Neural progenitor cell (in vitro differentiated cells): Measurements from ENCODE around the gene POLR2L. TPM values are rescaled to one million over a fixed set of nuclear protein-coding genes. Genes with fewer than 3 reads are reported as not detected.

Experiments
- DNase-seq: peaks from one replicate; pipeline ENCODE4 v3.0.0-alpha.2; 2016; ENCODE audit warnings: low spot score
- H2AFZ ChIP-seq: fragments of 200-600 bp; sonication (generic); replicated peaks from 2 replicates; pipeline ENCODE4 v1.6.1; 2016; ENCODE audit warnings: antibody characterized with exemption
- H3F3A ChIP-seq: fragments of 200-600 bp; sonication (generic); 2 replicates; pipeline ENCODE4 v1.6.1; 2016; ENCODE audit warnings: antibody characterized with exemption, low read depth
- H3K27ac ChIP-seq: fragments of 200-600 bp; sonication (generic); 2 replicates; pipeline ENCODE4 v1.5.1; 2016; ENCODE audit warnings: mild to moderate bottlenecking
- H3K27me3 ChIP-seq: fragments of 200-600 bp; sonication (generic); 2 replicates; pipeline ENCODE4 v1.6.1; 2016; ENCODE audit warnings: mild to moderate bottlenecking, moderate library complexity
- H3K36me3 ChIP-seq: fragments of 200-600 bp; sonication (generic); 2 replicates; pipeline ENCODE4 v1.5.1; 2016
- H3K4me1 ChIP-seq: fragments of 200-600 bp; sonication (generic); 2 replicates; pipeline ENCODE4 v1.6.1; 2016; ENCODE audit warnings: mixed run types
- H3K4me2 ChIP-seq: fragments of 200-600 bp; sonication (generic); 2 replicates; pipeline ENCODE4 v1.6.1; 2016
- H3K4me3 ChIP-seq: fragments of 200-600 bp; sonication (generic); 2 replicates; pipeline ENCODE4 v1.5.1; 2016
- H3K79me2 ChIP-seq: fragments of 200-600 bp; sonication (generic); 2 replicates; pipeline ENCODE4 v1.6.1; 2016; ENCODE audit warnings: low read depth
- H3K9ac ChIP-seq: fragments of 200-600 bp; sonication (generic); 2 replicates; pipeline ENCODE4 v1.6.1; 2016
- H3K9me3 ChIP-seq: fragments of 200-600 bp; sonication (generic); 2 replicates; pipeline ENCODE4 v1.5.1; 2016; ENCODE audit warnings: low read depth
- H4K20me1 ChIP-seq: fragments of 200-600 bp; sonication (generic); 2 replicates; pipeline ENCODE4 v1.6.1; 2016; ENCODE audit warnings: low read depth
- H3K27ac Mint-ChIP-seq: 3 replicates; pipeline ENCODE4 v1.8.0; 2021; ENCODE audit warnings: mixed read lengths
- H3K27me3 Mint-ChIP-seq: 2 replicates; pipeline ENCODE4 v1.8.0; 2022; ENCODE audit warnings: low read depth, mild to moderate bottlenecking, inconsistent platforms, moderate library complexity, mixed read lengths; ENCODE audit not compliant: insufficient read depth
- H3K36me3 Mint-ChIP-seq: 3 replicates; pipeline ENCODE4 v1.8.0; 2021; ENCODE audit warnings: mixed read lengths
- H3K4me1 Mint-ChIP-seq: 3 replicates; pipeline ENCODE4 v1.8.0; 2021; ENCODE audit warnings: mixed read lengths
- H3K4me3 Mint-ChIP-seq: 3 replicates; pipeline ENCODE4 v1.8.0; 2021; ENCODE audit warnings: mild to moderate bottlenecking, moderate library complexity, mixed read lengths
- H3K9me3 Mint-ChIP-seq: 3 replicates; pipeline ENCODE4 v1.8.0; 2020; ENCODE audit warnings: mixed read lengths
- EZH2 ChIP-seq: fragments of 200-600 bp; sonication (generic); IDR thresholded peaks from 2 replicates; pipeline ENCODE4 v1.6.1; 2017; ENCODE audit warnings: antibody characterized with exemption, mild to moderate bottlenecking, moderate library complexity
- EZH2phosphoT487 ChIP-seq: fragments of 200-600 bp; sonication (generic); IDR thresholded peaks from 2 replicates; pipeline ENCODE4 v1.6.1; 2017; ENCODE audit warnings: antibody characterized with exemption
- total RNA-seq: library from RNA; depleted of rRNA; stranded (reverse); fragments of >200 nt; gene quantifications from 2 replicates; pipeline ENCODE4 v1.2.3, GENCODE V29; 2015; ENCODE audit warnings: low replicate concordance
- TF ChIP-seq, protein P1 (sequence below): fragments of 200-600 bp; sonication (generic); IDR thresholded peaks from 2 replicates; pipeline ENCODE4 v1.5.1; 2017; ENCODE audit warnings: antibody characterized with exemption, mild to moderate bottlenecking

Gene POLR2L
- total RNA-seq, 1 donor from 2014 or later: 12.9 TPM

DNA sequence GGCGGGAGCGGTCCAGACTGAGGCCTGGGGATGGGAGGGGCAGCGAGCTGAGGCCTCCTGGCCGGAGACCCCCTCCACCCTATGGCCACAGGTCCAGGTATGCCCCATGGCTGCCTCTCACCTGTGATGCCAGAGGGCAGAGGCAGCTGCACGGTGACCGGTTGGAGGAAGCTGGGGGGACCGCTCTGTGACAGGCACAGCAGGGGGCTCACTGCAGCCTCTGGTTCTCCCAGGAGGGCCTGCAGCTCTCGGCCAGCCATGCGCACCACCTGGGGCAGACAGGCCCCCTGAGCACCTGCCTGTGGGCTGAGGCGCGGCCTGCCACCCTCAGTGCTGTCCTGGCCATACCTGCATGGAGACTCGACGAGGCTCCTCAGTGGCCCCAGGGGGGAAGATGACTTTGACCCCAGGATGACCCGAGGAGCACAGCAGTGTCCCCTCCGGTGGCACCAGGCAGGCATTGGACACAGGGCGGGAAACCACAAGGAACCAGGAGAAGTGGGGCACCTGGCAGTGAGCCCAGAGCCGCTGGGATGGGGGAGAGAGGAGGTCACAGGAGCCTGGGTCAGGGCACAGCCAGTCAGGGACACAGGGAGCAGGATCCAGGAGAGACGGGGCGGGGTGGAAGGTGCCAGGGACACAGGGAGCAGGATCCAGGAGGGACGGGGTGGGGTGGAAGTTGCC lies 41.1 kb downstream of the POLR2L start:
- H3K36me3 Mint-ChIP-seq: no peaks in the 10 kb centered on the region
- H3K9me3 ChIP-seq: no peaks in the 10 kb centered on the region
- peaks cover 14% of the 10 kb centered on the region for H3K4me1 ChIP-seq

GRCh38 chr11:800473-800872 lies 41.9 kb downstream of the POLR2L start:
- Histone ChIP-seq H3K4me1 (peaks cover 20% of the 10 kb centered on the region), H3K4me3 (no peak overlapping the region), H2AFZ (no peak overlapping the region), H4K20me1 (peaks cover 36% of the 10 kb centered on the region), H3F3A (peaks cover 12% of the 10 kb centered on the region), H3K27ac (no peak overlapping the region), H3K9me3 (no peaks in the 10 kb centered on the region), H3K36me3 (no peaks in the 10 kb centered on the region), H3K9ac (no peak overlapping the region), H3K27me3 (no peaks in the 10 kb centered on the region), H3K79me2 (peaks cover 17% of the 10 kb centered on the region), H3K4me2 (no peak overlapping the region)
- peaks cover 14% of the 10 kb centered on the region for H3K4me1 Mint-ChIP-seq
- no peaks in the 10 kb centered on the region for H3K36me3 Mint-ChIP-seq
- TF ChIP-seq, protein P1, sequence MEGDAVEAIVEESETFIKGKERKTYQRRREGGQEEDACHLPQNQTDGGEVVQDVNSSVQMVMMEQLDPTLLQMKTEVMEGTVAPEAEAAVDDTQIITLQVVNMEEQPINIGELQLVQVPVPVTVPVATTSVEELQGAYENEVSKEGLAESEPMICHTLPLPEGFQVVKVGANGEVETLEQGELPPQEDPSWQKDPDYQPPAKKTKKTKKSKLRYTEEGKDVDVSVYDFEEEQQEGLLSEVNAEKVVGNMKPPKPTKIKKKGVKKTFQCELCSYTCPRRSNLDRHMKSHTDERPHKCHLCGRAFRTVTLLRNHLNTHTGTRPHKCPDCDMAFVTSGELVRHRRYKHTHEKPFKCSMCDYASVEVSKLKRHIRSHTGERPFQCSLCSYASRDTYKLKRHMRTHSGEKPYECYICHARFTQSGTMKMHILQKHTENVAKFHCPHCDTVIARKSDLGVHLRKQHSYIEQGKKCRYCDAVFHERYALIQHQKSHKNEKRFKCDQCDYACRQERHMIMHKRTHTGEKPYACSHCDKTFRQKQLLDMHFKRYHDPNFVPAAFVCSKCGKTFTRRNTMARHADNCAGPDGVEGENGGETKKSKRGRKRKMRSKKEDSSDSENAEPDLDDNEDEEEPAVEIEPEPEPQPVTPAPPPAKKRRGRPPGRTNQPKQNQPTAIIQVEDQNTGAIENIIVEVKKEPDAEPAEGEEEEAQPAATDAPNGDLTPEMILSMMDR: no peak
- TF ChIP-seq EZH2phosphoT487: no peak
- H3K27ac Mint-ChIP-seq: no peak overlapping the region
- H3K27me3 Mint-ChIP-seq: peaks cover 4% of the 10 kb centered on the region
- H3K4me3 Mint-ChIP-seq: no peak overlapping the region
- no peaks in the 10 kb centered on the region for H3K9me3 Mint-ChIP-seq
- no peak for DNase-seq

More for the DNA sequence above, 41.1 kb downstream of the POLR2L start:
- peaks cover 29% of the 10 kb centered on the region for H4K20me1 ChIP-seq
- no peak overlapping the region for H3K27ac Mint-ChIP-seq
- DNase-seq: no peak
- H3K27me3 Mint-ChIP-seq: peaks cover 4% of the 10 kb centered on the region
- H3K4me3 ChIP-seq: no peak overlapping the region
- peaks cover 18% of the 10 kb centered on the region for H3F3A ChIP-seq
- H3K9me3 Mint-ChIP-seq: no peaks in the 10 kb centered on the region
- peaks cover 14% of the 10 kb centered on the region for H3K4me1 Mint-ChIP-seq
- no peaks in the 10 kb centered on the region for H3K27me3 ChIP-seq
- TF ChIP-seq, protein P1: no peak
- H3K9ac ChIP-seq: no peak overlapping the region
- no peak overlapping the region for H3K27ac ChIP-seq
- no peak overlapping the region for H2AFZ ChIP-seq
- no peak overlapping the region for H3K4me3 Mint-ChIP-seq
- peaks cover 12% of the 10 kb centered on the region for H3K79me2 ChIP-seq
- H3K36me3 ChIP-seq: no peaks in the 10 kb centered on the region
- no peak overlapping the region for H3K4me2 ChIP-seq

DNA sequence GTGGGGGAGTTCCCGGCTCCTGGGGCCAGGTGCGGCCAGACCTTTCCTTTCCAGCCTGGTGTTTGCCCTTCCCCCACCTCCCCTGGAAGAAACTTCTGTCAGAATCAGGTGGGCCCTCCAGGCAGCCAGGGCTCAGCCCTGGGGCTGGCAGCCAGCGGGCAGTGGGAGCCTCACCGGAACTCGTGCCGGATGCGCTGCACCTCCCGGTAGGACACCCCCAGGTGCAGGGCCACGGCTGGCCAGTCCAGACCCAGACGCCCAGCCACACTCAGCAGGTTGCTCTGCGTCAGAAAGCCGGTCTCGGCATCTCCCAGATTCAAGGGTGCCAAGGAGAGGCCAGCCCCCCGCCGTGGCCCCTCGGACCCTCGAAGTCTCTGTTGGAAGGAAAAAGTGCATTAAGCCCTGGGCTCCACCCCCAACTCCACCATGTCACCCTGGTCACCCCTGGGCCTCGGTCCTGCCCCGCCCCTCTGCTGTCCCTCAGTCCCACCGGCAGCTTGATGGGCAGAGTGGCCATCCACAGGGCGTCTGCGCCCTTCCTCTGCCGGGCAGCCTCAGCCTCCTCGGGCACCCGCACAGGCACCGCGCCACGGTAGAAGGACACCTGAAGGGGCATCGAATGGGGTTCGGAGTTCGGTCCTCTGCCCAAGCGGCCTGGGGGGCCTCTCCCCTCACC lies 42.5 kb downstream of the POLR2L start:
- H3K27ac Mint-ChIP-seq: no peak overlapping the region
- Histone ChIP-seq H3K36me3 (no peaks in the 10 kb centered on the region), H2AFZ (no peak overlapping the region)

More for the DNA sequence above, 42.5 kb downstream of the POLR2L start:
- H3F3A ChIP-seq: peaks cover 9% of the 10 kb centered on the region
- peaks cover 20% of the 10 kb centered on the region for H3K4me1 ChIP-seq
- H3K27ac ChIP-seq: no peak overlapping the region
- Mint-ChIP-seq H3K27me3 (peaks cover 4% of the 10 kb centered on the region), H3K9me3 (no peaks in the 10 kb centered on the region), H3K36me3 (no peaks in the 10 kb centered on the region), H3K4me1 (peaks cover 14% of the 10 kb centered on the region), H3K4me3 (no peak overlapping the region)
- peaks cover 40% of the 10 kb centered on the region for H4K20me1 ChIP-seq
- no peaks in the 10 kb centered on the region for H3K9me3 ChIP-seq
- no peak for DNase-seq
- H3K4me3 ChIP-seq: no peak overlapping the region
- no peak for TF ChIP-seq EZH2phosphoT487
- no peak for TF ChIP-seq EZH2
- TF ChIP-seq, protein P1: no peak
- no peak overlapping the region for H3K9ac ChIP-seq
- no peak overlapping the region for H3K4me2 ChIP-seq
- no peaks in the 10 kb centered on the region for H3K27me3 ChIP-seq
- H3K79me2 ChIP-seq: peaks cover 17% of the 10 kb centered on the region
